Upper lobe of left lung (tissue), 6 donors: ENCODE measurements around the gene NHS. TPM values are rescaled to one million over a fixed set of nuclear protein-coding genes. Genes with fewer than 3 reads are reported as not detected.

Source experiments
- ATAC-seq, 2 donors: fragments of 200-7000 bp; cut with Tn5 transposase; one replicate each; pipeline ENCODE4 v1.9.1; 2022; ENCODE audit warnings: mild to moderate bottlenecking in 2 of 2, moderate library complexity in 2 of 2; ENCODE audit not compliant: low FRiP score in 2 of 2
- DNase-seq, 2 donors: peaks; one replicate each; pipeline ENCODE4 v3.0.0-alpha.2; 2019 to 2020
- H3K27ac ChIP-seq, 4 donors: fragments of 200-600 bp; sonication (generic); one replicate each; pipeline ENCODE4 v1.5.1; 2016 to 2019
- H3K27me3 ChIP-seq, 4 donors: fragments of 200-600 bp; sonication (generic); one replicate each; pipeline ENCODE4 v1.5.1; 2017 to 2019
- H3K36me3 ChIP-seq, 4 donors: fragments of 200-600 bp; sonication (generic); one replicate each; pipeline ENCODE4 v1.5.1; 2016 to 2019
- H3K4me1 ChIP-seq, 4 donors: fragments of 200-600 bp; sonication (generic); one replicate each; pipeline ENCODE4 v1.5.1; 2018 to 2019
- H3K4me3 ChIP-seq, 4 donors: fragments of 200-600 bp; sonication (generic); one replicate each; pipeline ENCODE4 v1.5.1; 2017 to 2019; ENCODE audit warnings: mild to moderate bottlenecking in 2 of 4, moderate library complexity in 1 of 4
- H3K9me3 ChIP-seq, 4 donors: fragments of 200-600 bp; sonication (generic); one replicate each; pipeline ENCODE4 v1.5.1; 2018 to 2019
- CTCF ChIP-seq, 6 experiments: fragments of 450-650 bp in 4 of 6; fragments of 200-600 bp in 2 of 6; sonication (generic) in 2 of 6; IDR thresholded peaks; one replicate each; pipeline ENCODE4 v1.5.1; 2016 to 2019; ENCODE audit warnings: antibody characterized with exemption in 6 of 6
- EP300 ChIP-seq, 4 donors: sonication (generic); formaldehyde crosslinking; IDR thresholded peaks; one replicate each; pipeline ENCODE4 v1.5.1; 2017; ENCODE audit warnings: antibody characterized with exemption in 4 of 4, control low read depth in 2 of 4
- POLR2A ChIP-seq, 4 donors: fragments of 450-650 bp; IDR thresholded peaks; one replicate each; pipeline ENCODE4 v1.5.1; 2016 to 2017; ENCODE audit warnings: antibody characterized with exemption in 4 of 4, mild to moderate bottlenecking in 2 of 4
- POLR2AphosphoS5 ChIP-seq, 2 donors: sonication (generic); formaldehyde crosslinking; IDR thresholded peaks; one replicate each; pipeline ENCODE4 v1.5.1; 2017; ENCODE audit warnings: antibody characterized with exemption in 2 of 2
- WGBS, 2 donors: methylation state at CpG; one replicate each; pipeline ENCODE4 v1.1.5; 2017 to 2018; 5-methylcytosine and 5-hydroxymethylcytosine counted together
- total RNA-seq, 6 donors: library from RNA; depleted of rRNA in 4 of 6; stranded (reverse); fragments of >200 nt in 4 of 6; gene quantifications; one replicate each; pipeline versions ENCODE4 v1.1.0 to v1.2.1, GENCODE V29; 2016 to 2021
- donor health status: DM: no; HTN: no; CAD: no; lungs with moderate emphysema.
- donor health status: DM: no; HTN: yes; CAD: no; lungs with severe emphysema.

NHS gene
- total RNA-seq, 6 donors from 2014 or later = 0.46 to 6.3 (median 2.4) TPM

GRCh38 chrX:17448188-17448587 is 73.2 kb downstream of the NHS start:
- Histone ChIP-seq H3K27ac (no peak overlapping the region), H3K27me3 (no peaks in the 10 kb centered on the region), H3K4me1 (no peaks in the 10 kb centered on the region), H3K4me3 (no peak overlapping the region), H3K36me3 (no peaks in the 10 kb centered on the region), H3K9me3 (no peaks in the 10 kb centered on the region)
- WGBS, 2 donors = 62 to 100% methylated on average over 1 to 2 of the region's 2 CpGs
- TF ChIP-seq CTCF (IDR thresholded peaks at IDR 0.05) (no peak), EP300 (IDR thresholded peaks at IDR 0.05) (no peak), POLR2AphosphoS5 (IDR thresholded peaks at IDR 0.05) (no peak), POLR2A (IDR thresholded peaks at IDR 0.05) (no peak)
- no peak for DNase-seq
- no peak for ATAC-seq

GRCh38 chrX:17449866-17450265 is 74.9 kb downstream of the NHS start:
- no peak overlapping the region for H3K4me3 ChIP-seq
- ATAC-seq = no peak
- H3K27ac ChIP-seq = no peak overlapping the region
- 76 to 83% methylated on average over 1 to 2 of the region's 2 CpGs for WGBS, 2 donors
- no peak for TF ChIP-seq POLR2A (IDR thresholded peaks at IDR 0.05)
- no peak for TF ChIP-seq EP300 (IDR thresholded peaks at IDR 0.05)
- TF ChIP-seq POLR2AphosphoS5 (IDR thresholded peaks at IDR 0.05) = no peak
- no peak for TF ChIP-seq CTCF (IDR thresholded peaks at IDR 0.05)
- DNase-seq = no peak
- no peaks in the 10 kb centered on the region for H3K36me3 ChIP-seq
- no peaks in the 10 kb centered on the region for H3K4me1 ChIP-seq
- no peaks in the 10 kb centered on the region for H3K9me3 ChIP-seq
- no peaks in the 10 kb centered on the region for H3K27me3 ChIP-seq

GRCh38 chrX:17453788-17454187 is 78.8 kb downstream of the NHS start:
- no peaks in the 10 kb centered on the region for H3K9me3 ChIP-seq
- H3K27me3 ChIP-seq = no peaks in the 10 kb centered on the region
- H3K4me1 ChIP-seq = no peaks in the 10 kb centered on the region
- H3K27ac ChIP-seq = no peak overlapping the region
- no peak for TF ChIP-seq POLR2A (IDR thresholded peaks at IDR 0.05)
- TF ChIP-seq CTCF (IDR thresholded peaks at IDR 0.05) = no peak
- no peak for TF ChIP-seq EP300 (IDR thresholded peaks at IDR 0.05)
- no peak for TF ChIP-seq POLR2AphosphoS5 (IDR thresholded peaks at IDR 0.05)
- no peaks in the 10 kb centered on the region for H3K36me3 ChIP-seq
- no peak for DNase-seq
- ATAC-seq = no peak
- no peak overlapping the region for H3K4me3 ChIP-seq

- Histone ChIP-seq H3K36me3 (no peaks in the 10 kb centered on the region), H3K4me1 (no peaks in the 10 kb centered on the region), H3K27me3 (no peaks in the 10 kb centered on the region), H3K27ac (no peak overlapping the region), H3K9me3 (no peaks in the 10 kb centered on the region), H3K4me3 (no peak overlapping the region)
- DNase-seq = no peak
- ATAC-seq = no peak
- TF ChIP-seq EP300 (IDR thresholded peaks at IDR 0.05) (no peak), POLR2A (IDR thresholded peaks at IDR 0.05) (no peak), CTCF (IDR thresholded peaks at IDR 0.05) (no peak), POLR2AphosphoS5 (IDR thresholded peaks at IDR 0.05) (no peak)
- 72 to 87% methylated on average over 5 to 6 of the region's 6 CpGs for WGBS, 2 donors
These were observed 81.5 kb downstream of the NHS start for GRCh38 chrX:17456526-17456925.

- Histone ChIP-seq H3K27me3 (no peaks in the 10 kb centered on the region), H3K27ac (no peak overlapping the region), H3K9me3 (no peaks in the 10 kb centered on the region), H3K36me3 (no peaks in the 10 kb centered on the region), H3K4me1 (no peaks in the 10 kb centered on the region), H3K4me3 (no peak overlapping the region)
- peak in 1 of 2 donors; percentile 36 for ATAC-seq
- WGBS, 2 donors = 44 to 55% methylated on average over 4 of the region's 4 CpGs
- DNase-seq = no peak
- TF ChIP-seq EP300 (IDR thresholded peaks at IDR 0.05) = no peak
- no peak for TF ChIP-seq POLR2A (IDR thresholded peaks at IDR 0.05)
- no peak for TF ChIP-seq POLR2AphosphoS5 (IDR thresholded peaks at IDR 0.05)
- no peak for TF ChIP-seq CTCF (IDR thresholded peaks at IDR 0.05)
These were observed 84.1 kb downstream of the NHS start for GRCh38 chrX:17459008-17459611.
